Measurements from ENCODE around the gene GTF2A1. TPM values are rescaled to one million over a fixed set of nuclear protein-coding genes. Genes with fewer than 3 reads are reported as not detected.

GTF2A1 gene
- 38.6 to 43.0 TPM (median 42.4 TPM) in 3 replicates for total RNA-seq
- long read RNA-seq, full-length matches to known transcripts: 1 of 8 reads
- long read RNA-seq, partial matches to known transcripts: 0 of 8 reads
- long read RNA-seq, other reads (novel, unspliced or antisense): 7 of 8 reads

DNA sequence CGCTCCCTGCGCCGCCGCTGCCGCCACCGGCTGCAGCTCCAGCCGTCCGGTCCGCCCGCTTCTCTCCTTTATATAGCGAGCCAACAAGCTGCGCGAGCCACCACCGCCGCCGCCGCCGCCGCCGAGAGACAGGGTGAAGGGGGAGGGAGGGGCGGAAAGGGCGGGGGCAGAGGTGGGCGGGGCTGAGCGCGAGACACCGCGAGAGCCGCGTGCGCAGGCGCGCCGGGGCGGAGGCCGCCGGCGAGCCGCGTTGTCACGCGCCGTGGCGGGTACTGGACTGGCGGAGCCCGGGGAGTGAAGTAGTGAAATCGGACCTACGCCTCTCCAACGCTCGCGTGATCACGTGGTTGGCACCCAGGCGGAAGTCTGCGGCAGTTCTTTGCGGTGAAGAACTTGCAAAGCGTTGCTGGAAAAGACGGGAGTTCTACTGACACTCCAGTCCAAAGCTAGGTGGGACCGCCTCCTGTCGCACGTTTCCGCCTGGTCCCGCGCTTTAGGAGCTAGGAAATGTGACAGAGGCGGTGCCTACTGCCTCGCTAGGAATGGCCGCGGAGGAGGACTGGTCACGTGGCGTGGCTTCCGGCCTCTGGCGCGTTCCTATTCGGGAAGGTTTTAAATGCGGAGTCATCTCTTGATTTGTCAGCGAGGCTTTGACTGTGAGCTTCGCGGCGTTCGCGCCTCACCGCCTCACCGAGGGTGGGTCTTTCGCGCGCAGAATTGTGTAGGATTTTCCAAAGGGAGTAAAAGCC lies at the start of gene GTF2A1:
Gene GTF2A1, minus strand, starts transcription at position 130 of the 749 bp plus-strand sequence. CDS start 441 bp downstream, outside the sequence.
- H3K9me3 Mint-ChIP-seq (ENCODE audit: low read depth): no peaks in the 10 kb centered on the region
- H3K27me3 Mint-ChIP-seq (ENCODE audit: low read depth): no peaks in the 10 kb centered on the region
- no peak for TF ChIP-seq CTCF (IDR thresholded peaks at IDR 0.05)
- H3K36me3 Mint-ChIP-seq (ENCODE audit: low read depth): peaks cover 6% of the 10 kb centered on the region
- DNase-seq (ENCODE audit: low spot score): peak; percentile 98
- H3K4me3 Mint-ChIP-seq (ENCODE audit: unreplicated experiment): peak within 1 kb of the TSS; percentile 97
- H3K4me1 Mint-ChIP-seq (ENCODE audit: low read depth): peaks cover 38% of the 10 kb centered on the region
- peak within 1 kb of the TSS; percentile 100 for H3K27ac Mint-ChIP-seq (ENCODE audit: unreplicated experiment)

DNA sequence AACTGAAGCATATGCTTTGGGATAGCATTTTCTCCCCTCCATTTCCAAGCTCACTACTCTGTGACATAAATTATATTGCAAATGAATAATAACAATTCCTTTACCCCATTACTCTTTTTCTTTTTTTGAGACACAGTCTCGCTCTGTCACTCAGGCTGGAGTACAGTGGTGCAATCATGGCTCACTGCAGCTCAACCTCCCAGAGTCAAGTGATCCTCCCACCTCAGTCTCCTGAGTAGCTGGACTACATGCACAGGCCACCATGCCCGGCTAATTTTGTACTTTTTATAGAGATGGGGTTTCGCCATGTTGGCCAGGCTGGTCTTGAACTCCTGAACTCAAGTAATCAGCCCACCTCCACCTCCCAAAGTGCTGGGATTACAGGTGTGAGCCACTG lies 49.2 kb upstream of the GTF2A1 start:
- no peaks in the 10 kb centered on the region for H3K9me3 Mint-ChIP-seq (ENCODE audit: low read depth)
- H3K4me1 Mint-ChIP-seq (ENCODE audit: low read depth): no peaks in the 10 kb centered on the region
- H3K36me3 Mint-ChIP-seq (ENCODE audit: low read depth): no peaks in the 10 kb centered on the region
- H3K4me3 Mint-ChIP-seq (ENCODE audit: unreplicated experiment): no peak overlapping the region
- H3K27ac Mint-ChIP-seq (ENCODE audit: unreplicated experiment): no peak overlapping the region
- no peak for TF ChIP-seq CTCF (IDR thresholded peaks at IDR 0.05)
- no peak for DNase-seq (ENCODE audit: low spot score)
- H3K27me3 Mint-ChIP-seq (ENCODE audit: low read depth): peaks cover 24% of the 10 kb centered on the region

DNA sequence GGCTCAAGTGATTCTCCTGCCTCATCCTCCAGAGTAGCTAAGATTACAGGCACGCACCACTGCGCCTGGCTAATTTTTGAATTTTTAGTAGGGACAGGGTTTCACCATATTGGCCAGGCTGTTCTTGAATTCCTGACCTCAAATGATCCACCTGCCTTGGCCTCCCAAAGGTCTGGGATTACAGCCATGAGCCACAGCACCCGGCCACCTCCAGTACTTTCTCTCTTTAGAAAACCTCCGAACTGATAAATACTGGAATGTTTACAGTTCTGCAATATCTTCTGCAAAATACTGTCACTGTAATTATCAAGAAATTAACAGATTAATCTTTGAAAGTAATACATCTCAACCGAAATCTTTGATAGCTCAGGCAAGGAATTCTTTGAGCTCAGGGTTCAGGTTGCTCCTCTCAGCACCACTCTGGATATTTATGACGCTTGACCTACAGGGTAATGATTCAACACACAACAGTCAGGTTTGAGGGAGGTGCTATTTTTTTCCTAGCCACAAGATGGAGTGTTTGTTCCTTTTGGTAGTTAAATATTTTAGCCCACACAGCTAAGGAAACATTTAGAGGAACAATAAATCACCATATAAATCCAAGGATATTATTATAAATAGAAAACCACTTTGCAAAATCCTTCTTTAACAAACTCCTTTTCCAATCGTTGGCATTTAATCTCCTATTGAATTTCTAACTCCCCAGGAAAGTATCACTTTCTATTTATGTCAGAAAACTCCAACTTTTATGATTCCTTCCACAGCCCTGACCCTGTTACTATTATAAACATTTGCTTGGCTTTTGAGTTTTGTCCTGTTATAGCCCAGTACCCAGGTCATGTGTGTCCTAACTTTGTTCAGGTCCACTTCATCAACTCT lies 48.6 kb upstream of the GTF2A1 start:
- H3K9me3 Mint-ChIP-seq (ENCODE audit: low read depth): no peaks in the 10 kb centered on the region
- no peaks in the 10 kb centered on the region for H3K4me1 Mint-ChIP-seq (ENCODE audit: low read depth)
- peaks cover 21% of the 10 kb centered on the region for H3K27me3 Mint-ChIP-seq (ENCODE audit: low read depth)
- H3K4me3 Mint-ChIP-seq (ENCODE audit: unreplicated experiment): no peak overlapping the region
- DNase-seq (ENCODE audit: low spot score): no peak
- no peak overlapping the region for H3K27ac Mint-ChIP-seq (ENCODE audit: unreplicated experiment)
- no peaks in the 10 kb centered on the region for H3K36me3 Mint-ChIP-seq (ENCODE audit: low read depth)
- TF ChIP-seq CTCF (IDR thresholded peaks at IDR 0.05): peak; percentile 87

DNA sequence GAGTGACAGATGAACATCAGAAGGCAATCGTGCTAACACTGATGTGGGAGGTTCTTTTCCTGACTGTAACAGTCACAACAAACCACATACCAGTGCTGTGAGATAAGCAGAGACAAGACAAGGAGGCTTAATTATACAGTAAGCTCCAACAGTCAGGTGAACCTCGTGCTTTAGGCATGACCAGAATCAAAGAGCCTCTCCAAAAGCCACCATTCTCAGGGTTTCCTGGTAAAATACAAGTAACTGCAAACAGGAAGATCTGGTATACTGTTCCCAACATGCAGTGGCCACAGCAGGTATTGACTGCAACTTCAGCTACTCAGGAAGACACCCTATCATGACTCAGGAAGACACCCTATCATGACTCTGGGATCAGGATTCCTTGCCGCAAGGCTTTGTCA lies 47.3 kb upstream of the GTF2A1 start:
- H3K9me3 Mint-ChIP-seq (ENCODE audit: low read depth): no peaks in the 10 kb centered on the region
- H3K4me1 Mint-ChIP-seq (ENCODE audit: low read depth): no peaks in the 10 kb centered on the region
- no peak overlapping the region for H3K4me3 Mint-ChIP-seq (ENCODE audit: unreplicated experiment)
- no peak for TF ChIP-seq CTCF (IDR thresholded peaks at IDR 0.05)
- DNase-seq (ENCODE audit: low spot score): no peak
- H3K27ac Mint-ChIP-seq (ENCODE audit: unreplicated experiment): no peak overlapping the region
- H3K36me3 Mint-ChIP-seq (ENCODE audit: low read depth): no peaks in the 10 kb centered on the region
- H3K27me3 Mint-ChIP-seq (ENCODE audit: low read depth): peaks cover 20% of the 10 kb centered on the region

- no peak overlapping the region for H3K27ac Mint-ChIP-seq (ENCODE audit: unreplicated experiment)
- H3K36me3 Mint-ChIP-seq (ENCODE audit: low read depth): no peaks in the 10 kb centered on the region
- H3K4me1 Mint-ChIP-seq (ENCODE audit: low read depth): no peaks in the 10 kb centered on the region
- no peak overlapping the region for H3K4me3 Mint-ChIP-seq (ENCODE audit: unreplicated experiment)
- TF ChIP-seq CTCF (IDR thresholded peaks at IDR 0.05): no peak
- no peaks in the 10 kb centered on the region for H3K9me3 Mint-ChIP-seq (ENCODE audit: low read depth)
- H3K27me3 Mint-ChIP-seq (ENCODE audit: low read depth): peaks cover 20% of the 10 kb centered on the region
- no peak for DNase-seq (ENCODE audit: low spot score)
Observed at GRCh38 chr14:81265636-81266169, 44.9 kb upstream of the GTF2A1 start.

Measured in chondrocyte (in vitro differentiated cells).